Measurements from ENCODE around the gene TSPAN18.
A peak's percentile ranks its signal among the peaks of the same experiment; 100 is the strongest.

The TSPAN18 gene

DNA sequence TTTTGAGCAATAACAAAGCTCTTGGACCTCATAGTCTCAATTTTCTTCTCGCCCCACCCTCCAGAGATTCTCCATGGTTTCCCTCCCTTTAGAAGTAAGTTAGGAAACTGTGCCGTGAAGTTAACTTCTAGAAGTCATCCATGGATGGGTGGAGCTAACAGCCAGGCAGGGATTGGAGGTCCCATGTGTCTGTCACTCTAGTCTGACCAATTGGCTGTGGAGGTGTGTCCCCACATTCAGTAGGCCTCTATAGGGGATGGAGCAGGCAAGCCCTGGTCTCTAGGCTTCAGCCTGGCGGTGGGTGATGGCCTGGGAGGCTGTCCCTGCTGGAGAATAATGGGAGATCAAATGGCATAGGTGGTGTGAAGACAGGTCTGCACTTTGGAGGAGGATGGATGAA, 173.2 kb downstream of the TSPAN18 start:
- DNase-seq, result peak; percentile 76
- Histone ChIP-seq H3K4me3 (ENCODE audit: low read depth, low read length) (no peak overlapping the region), H3K27ac (no peak overlapping the region), H3K27me3 (replicated peaks) (peaks cover 9% of the 10 kb centered on the region), H3K36me3 (replicated peaks) (no peaks in the 10 kb centered on the region)
- TF ChIP-seq, protein P1, sequence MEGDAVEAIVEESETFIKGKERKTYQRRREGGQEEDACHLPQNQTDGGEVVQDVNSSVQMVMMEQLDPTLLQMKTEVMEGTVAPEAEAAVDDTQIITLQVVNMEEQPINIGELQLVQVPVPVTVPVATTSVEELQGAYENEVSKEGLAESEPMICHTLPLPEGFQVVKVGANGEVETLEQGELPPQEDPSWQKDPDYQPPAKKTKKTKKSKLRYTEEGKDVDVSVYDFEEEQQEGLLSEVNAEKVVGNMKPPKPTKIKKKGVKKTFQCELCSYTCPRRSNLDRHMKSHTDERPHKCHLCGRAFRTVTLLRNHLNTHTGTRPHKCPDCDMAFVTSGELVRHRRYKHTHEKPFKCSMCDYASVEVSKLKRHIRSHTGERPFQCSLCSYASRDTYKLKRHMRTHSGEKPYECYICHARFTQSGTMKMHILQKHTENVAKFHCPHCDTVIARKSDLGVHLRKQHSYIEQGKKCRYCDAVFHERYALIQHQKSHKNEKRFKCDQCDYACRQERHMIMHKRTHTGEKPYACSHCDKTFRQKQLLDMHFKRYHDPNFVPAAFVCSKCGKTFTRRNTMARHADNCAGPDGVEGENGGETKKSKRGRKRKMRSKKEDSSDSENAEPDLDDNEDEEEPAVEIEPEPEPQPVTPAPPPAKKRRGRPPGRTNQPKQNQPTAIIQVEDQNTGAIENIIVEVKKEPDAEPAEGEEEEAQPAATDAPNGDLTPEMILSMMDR (IDR thresholded peaks at IDR 0.05; ENCODE audit: low read depth, low read length, missing control alignments), result no peak
- in situ Hi-C loops (cut with HindIII; ENCODE audit: low pct_ligation_motif_present, low sequenced_read_pairs), result no loop called here

DNA sequence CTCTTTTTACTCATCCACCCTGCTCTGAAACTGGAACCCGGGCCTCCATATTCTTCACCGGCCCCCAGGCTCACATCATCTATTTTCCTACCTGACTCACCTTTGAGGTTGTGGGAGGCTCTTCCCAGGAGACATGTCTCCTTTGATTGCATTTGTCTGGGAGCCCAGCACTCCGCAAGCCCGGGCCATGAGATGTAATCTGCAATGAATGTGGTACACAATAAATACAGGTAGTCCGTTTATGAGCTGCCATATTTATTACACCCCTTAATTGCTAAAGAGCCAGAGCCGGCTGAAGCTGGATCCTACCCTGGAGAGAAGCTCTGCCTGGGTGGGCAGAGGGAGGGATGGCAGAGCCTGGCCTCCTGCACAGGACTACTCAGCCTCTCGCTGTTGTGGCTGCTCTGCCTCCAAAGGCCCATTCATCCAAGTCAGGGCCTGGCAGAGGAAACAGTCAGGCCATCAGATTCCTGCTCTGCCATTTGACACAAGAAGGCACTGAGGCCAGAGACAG, 174.4 kb downstream of the TSPAN18 start:
- TF ChIP-seq, protein P1 (IDR thresholded peaks at IDR 0.05; ENCODE audit: low read depth, low read length, missing control alignments), result no peak
- in situ Hi-C loops (cut with HindIII; ENCODE audit: low pct_ligation_motif_present, low sequenced_read_pairs), result no loop called here
- H3K4me3 ChIP-seq (ENCODE audit: low read depth, low read length), result no peak overlapping the region
- DNase-seq, result no peak
- no peak overlapping the region for H3K27ac ChIP-seq
- no peaks in the 10 kb centered on the region for H3K36me3 ChIP-seq (replicated peaks)
- H3K27me3 ChIP-seq (replicated peaks), result peaks cover 3% of the 10 kb centered on the region

DNA sequence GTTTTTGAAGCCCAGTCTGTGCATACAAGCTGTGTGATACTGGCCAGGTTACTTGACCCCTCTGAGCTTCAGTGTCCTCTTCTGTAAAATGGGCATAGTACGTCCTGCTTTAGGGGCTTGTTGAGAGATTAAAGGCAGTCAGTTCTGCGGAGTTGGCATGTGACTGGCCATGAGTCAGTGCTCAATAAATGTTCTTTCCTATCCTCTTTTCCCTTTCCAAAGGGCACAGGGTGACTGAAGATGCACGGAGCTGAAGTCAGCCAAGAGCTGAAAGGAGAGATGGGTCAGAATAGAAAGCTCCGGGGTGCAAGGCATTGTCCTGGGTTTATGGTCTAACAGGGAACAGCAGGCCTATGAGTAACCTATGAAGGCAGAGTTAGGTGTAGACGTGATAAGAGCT, 175.0 kb downstream of the TSPAN18 start:
- peaks cover 3% of the 10 kb centered on the region for H3K27me3 ChIP-seq (replicated peaks)
- H3K36me3 ChIP-seq (replicated peaks), result no peaks in the 10 kb centered on the region
- DNase-seq, result no peak
- in situ Hi-C loops (cut with HindIII; ENCODE audit: low pct_ligation_motif_present, low sequenced_read_pairs), result no loop called here
- H3K27ac ChIP-seq, result no peak overlapping the region
- no peak overlapping the region for H3K4me3 ChIP-seq (ENCODE audit: low read depth, low read length)
- TF ChIP-seq, protein P1 (IDR thresholded peaks at IDR 0.05; ENCODE audit: low read depth, low read length, missing control alignments), result no peak

DNA sequence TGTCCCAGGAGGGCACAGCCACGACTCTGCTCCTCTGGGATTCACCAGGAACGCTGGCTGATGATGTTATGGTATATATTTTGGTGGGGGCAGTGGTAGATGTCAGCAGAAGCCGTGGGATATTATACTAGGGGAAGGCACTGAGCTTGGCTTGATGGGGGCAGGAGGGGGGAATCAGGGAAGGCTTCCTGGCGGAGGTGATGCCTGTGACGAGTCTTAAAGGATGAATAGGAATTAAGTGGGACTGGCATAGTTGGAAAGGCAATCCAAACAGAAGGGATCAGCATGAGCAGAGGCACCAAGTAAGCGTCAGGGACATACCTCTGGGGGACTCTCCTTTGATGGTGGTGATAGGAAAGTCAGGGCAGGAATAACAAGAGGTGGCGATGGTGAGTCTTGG, 176.3 kb downstream of the TSPAN18 start:
- in situ Hi-C loops (cut with HindIII; ENCODE audit: low pct_ligation_motif_present, low sequenced_read_pairs), result no loop called here

DNA sequence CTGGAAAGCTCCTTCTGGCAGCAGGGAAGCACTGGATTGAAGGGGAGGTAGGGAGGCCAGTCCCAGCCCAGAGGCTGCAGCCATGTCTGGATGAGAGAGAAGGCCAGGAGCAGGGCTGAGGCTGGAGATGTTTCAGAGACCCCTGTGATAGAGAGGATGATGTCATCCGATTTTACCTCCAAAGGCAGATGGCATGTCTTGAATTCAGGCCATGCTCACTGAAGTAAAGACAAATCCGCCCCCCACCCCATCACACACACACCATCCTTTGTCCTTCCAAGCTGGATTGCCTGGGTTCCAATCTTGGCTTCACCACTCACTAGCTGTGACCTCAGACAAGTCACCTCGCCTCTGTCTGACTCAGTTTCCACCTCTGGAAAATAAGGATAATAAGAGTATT, 176.8 kb downstream of the TSPAN18 start:
- no peak overlapping the region for H3K4me3 ChIP-seq (ENCODE audit: low read depth, low read length)
- in situ Hi-C loops (cut with HindIII; ENCODE audit: low pct_ligation_motif_present, low sequenced_read_pairs), result no loop called here
- TF ChIP-seq, protein P1 (IDR thresholded peaks at IDR 0.05; ENCODE audit: low read depth, low read length, missing control alignments), result no peak

More for the DNA sequence above, 176.3 kb downstream of the TSPAN18 start:
- no peak for DNase-seq
- no peaks in the 10 kb centered on the region for H3K27me3 ChIP-seq (replicated peaks)
- TF ChIP-seq, protein P1 (IDR thresholded peaks at IDR 0.05; ENCODE audit: low read depth, low read length, missing control alignments), result no peak
- no peak overlapping the region for H3K4me3 ChIP-seq (ENCODE audit: low read depth, low read length)
- H3K27ac ChIP-seq, result no peak overlapping the region
- no peaks in the 10 kb centered on the region for H3K36me3 ChIP-seq (replicated peaks)

More for the DNA sequence above, 176.8 kb downstream of the TSPAN18 start:
- no peak for DNase-seq
- H3K36me3 ChIP-seq (replicated peaks), result no peaks in the 10 kb centered on the region
- no peak overlapping the region for H3K27ac ChIP-seq
- H3K27me3 ChIP-seq (replicated peaks), result no peaks in the 10 kb centered on the region

All from brain microvascular endothelial cell (primary cell).